RWPE1 (cell line): ENCODE data around the gene GJD4.

Experiments used
- CTCF ChIA-PET: fragments of 350-600 bp; sonication (Branson Sonifier 250); formaldehyde crosslinking; extraction: SDS; loops from one replicate; lab custom pipeline; 2021; lab: Yijun Ruan, JAX
- POLR2A ChIA-PET: fragments of 400-600 bp; formaldehyde crosslinking; extraction: SDS; loops from one replicate; lab custom pipeline; 2020; ENCODE audit warnings: antibody characterized with exemption; ENCODE audit not compliant: low non-redundant PET; lab: Yijun Ruan, JAX
- DNase-seq: peaks from one replicate; pipeline ENCODE4 v3.0.0; 2012; ENCODE audit warnings: low spot score
- H3K27ac ChIP-seq: fragments of 450-650 bp; 2 replicates; pipeline ENCODE4 v1.5.1; 2017
- CTCF ChIP-seq: fragments of 450-650 bp; conservative IDR thresholded peaks from 2 replicates; pipeline ENCODE4 v1.5.1; 2017; ENCODE audit warnings: low read depth, mild to moderate bottlenecking

Gene GJD4

GRCh38 chr10:35637462-35637861, 32.3 kb downstream of the GJD4 start:
- DNase-seq, result no peak
- no peak for TF ChIP-seq CTCF
- H3K27ac ChIP-seq, result no peak overlapping the region
- ChIA-PET POLR2A (no interaction called here), CTCF (interaction anchor here (0.5 to 1.0 kb wide), 4 partner anchors 24 to 1195 kb away, joined by 3 to 4 read pairs (median 4); no protein-coding TSS in a partner anchor)

GRCh38 chr10:35638101-35638500, 33.0 kb downstream of the GJD4 start:
- DNase-seq, result no peak
- ChIA-PET POLR2A (no interaction called here), CTCF (interaction anchor here (0.6 to 1.0 kb wide), 4 partner anchors 25 to 1427 kb away, joined by 3 to 4 read pairs (median 4); no protein-coding TSS in a partner anchor)
- H3K27ac ChIP-seq, result no peak overlapping the region
- TF ChIP-seq CTCF, result no peak

- POLR2A ChIA-PET, result no interaction called here
- no peak overlapping the region for H3K27ac ChIP-seq
- TF ChIP-seq CTCF, result no peak
- CTCF ChIA-PET, result interaction anchor here (0.6 to 1.2 kb wide), 6 partner anchors 76 to 1140 kb away, joined by 4 read pairs; no protein-coding TSS in a partner anchor
- no peak for DNase-seq
Observed at GRCh38 chr10:35639021-35639727, 34.0 kb downstream of the GJD4 start.

GRCh38 chr10:35639728-35640401, 34.7 kb downstream of the GJD4 start:
- POLR2A ChIA-PET, result no interaction called here
- H3K27ac ChIP-seq, result no peak overlapping the region; the same call in 1 of the 2 replicates
- CTCF ChIA-PET, result interaction anchor here (0.5 to 1.4 kb wide), 11 partner anchors 13 to 1140 kb away, joined by 3 to 6 read pairs (median 4); no protein-coding TSS in a partner anchor
- TF ChIP-seq CTCF, result no peak
- DNase-seq, result no peak

GRCh38 chr10:35640474-35640873, 35.3 kb downstream of the GJD4 start:
- peak; percentile 62 for TF ChIP-seq CTCF
- peak overlapping the region; percentile 73 for H3K27ac ChIP-seq
- ChIA-PET CTCF (interaction anchor here (0.5 to 1.4 kb wide), 10 partner anchors 13 to 833 kb away, joined by 3 to 6 read pairs (median 3); no protein-coding TSS in a partner anchor), POLR2A (no interaction called here)
- peak; percentile 57 for DNase-seq

GRCh38 chr10:35640951-35641675, 36.0 kb downstream of the GJD4 start:
- peak overlapping the region; percentile 73 for H3K27ac ChIP-seq
- ChIA-PET CTCF (interaction anchor here (0.6 to 1.4 kb wide), 7 partner anchors 14 to 833 kb away, joined by 3 to 6 read pairs (median 3); no protein-coding TSS in a partner anchor), POLR2A (interaction anchor here (0.7 kb wide), 1 partner anchor 1227 kb away, joined by 3 read pairs; no protein-coding TSS in a partner anchor)
- TF ChIP-seq CTCF, result no peak
- DNase-seq, result peak; percentile 53
